NCI-H1436 treated with DMSO at 0.1 percent for 48 hours (cell line): ENCODE measurements around the gene ALG11.

Experiments
- DNase-seq: peaks from one replicate; lab custom pipeline; 2025; lab: John Stamatoyannopoulos, UW

ALG11 gene

GRCh38 chr13:51997641-51998330 is 14.4 kb upstream of the ALG11 start:
- DNase-seq = no peak

- DNase-seq = no peak
Observed at GRCh38 chr13:51998723-51999509, 13.3 kb upstream of the ALG11 start.

- DNase-seq = no peak
Observed at GRCh38 chr13:51999510-51999911, 12.7 kb upstream of the ALG11 start.

- no peak for DNase-seq
Observed at GRCh38 chr13:51999921-52000320, 12.3 kb upstream of the ALG11 start.

- no peak for DNase-seq
Observed at GRCh38 chr13:52001120-52001731, 11.0 kb upstream of the ALG11 start.

- DNase-seq = no peak
Observed at GRCh38 chr13:52002361-52002760, 9.8 kb upstream of the ALG11 start.

- no peak for DNase-seq
Observed at GRCh38 chr13:52003541-52003940, 8.7 kb upstream of the ALG11 start.

GRCh38 chr13:52004511-52005170 is 7.6 kb upstream of the ALG11 start:
- no peak for DNase-seq

GRCh38 chr13:52005841-52006522 is 6.2 kb upstream of the ALG11 start:
- DNase-seq = no peak

- no peak for DNase-seq
Observed at GRCh38 chr13:52006523-52007245, 5.5 kb upstream of the ALG11 start.

GRCh38 chr13:52009946-52010345 is 2.3 kb upstream of the ALG11 start:
- no peak for DNase-seq

GRCh38 chr13:52010890-52011631 is 1.1 kb upstream of the ALG11 start, which contains the start of gene ATP7B:
TSS of gene ATP7B (minus strand) at chr13:52011450. CDS start at chr13:52011337, 113 bp downstream.
- no peak for DNase-seq

- DNase-seq = no peak
Observed at GRCh38 chr13:52012512-52012836, 276 bp downstream of the ALG11 start.

GRCh38 chr13:52016296-52016695 is 4.1 kb downstream of the ALG11 start:
- DNase-seq = no peak

GRCh38 chr13:52020191-52020590 is 8.0 kb downstream of the ALG11 start:
- DNase-seq = no peak

- DNase-seq = no peak
Observed at GRCh38 chr13:52022356-52022755, 10.2 kb downstream of the ALG11 start.

- no peak for DNase-seq
Observed at GRCh38 chr13:52024481-52024880, 12.3 kb downstream of the ALG11 start, which contains the start of gene UTP14C. TSS of gene UTP14C (plus strand) at chr13:52024691. CDS start at chr13:52028805, 4,114 bp downstream.

GRCh38 chr13:52025475-52026245 is 13.5 kb downstream of the ALG11 start:
- DNase-seq = no peak

GRCh38 chr13:52026246-52026626 is 14.0 kb downstream of the ALG11 start:
- DNase-seq = no peak

GRCh38 chr13:52027832-52028231 is 15.6 kb downstream of the ALG11 start:
- DNase-seq = no peak
